ENCODE measurements around the gene FILIP1L. TPM values are rescaled to one million over a fixed set of nuclear protein-coding genes. Genes with fewer than 3 reads are reported as not detected.

The FILIP1L gene
- total RNA-seq, 1 experiment from 2014 or later: 15.5 TPM

- intact Hi-C loops (cut with micrococcal nuclease; ENCODE audit: unreplicated experiment): no loop called here
- CTCF ChIA-PET: no interaction called here
These were observed 246.5 kb downstream of the FILIP1L start for GRCh38 chr3:99867594-99868310.

GRCh38 chr3:99866261-99866761 is 248.0 kb downstream of the FILIP1L start:
- H3K9me3 ChIP-seq: no peaks in the 10 kb centered on the region
- DNase-seq: no peak
- peaks cover 3% of the 10 kb centered on the region for H3K36me3 ChIP-seq (ENCODE audit: control insufficient read depth, insufficient read depth, low read length)
- BruUV-seq (replicated peaks): no TSS peak
- Mint-ChIP-seq H3K4me1 (ENCODE audit: low read depth, unreplicated experiment) (peaks cover 15% of the 10 kb centered on the region), H3K27ac (ENCODE audit: unreplicated experiment) (no peak overlapping the region), H3K36me3 (ENCODE audit: insufficient read depth, unreplicated experiment) (peaks cover 74% of the 10 kb centered on the region), H3K9me3 (ENCODE audit: unreplicated experiment) (peaks cover 9% of the 10 kb centered on the region), H3K4me3 (ENCODE audit: unreplicated experiment) (no peak overlapping the region), H3K27me3 (ENCODE audit: insufficient read depth, unreplicated experiment) (no peaks in the 10 kb centered on the region)
- no peak for TF ChIP-seq CTCF (IDR thresholded peaks at IDR 0.05; ENCODE audit: insufficient read depth in 1 of 2, low read depth in 1 of 2, low read length in 1 of 2, severe bottlenecking in 1 of 2, unreplicated experiment in 1 of 2)
- H3K4me1 ChIP-seq: peaks cover 8% of the 10 kb centered on the region
- intact Hi-C loops (cut with micrococcal nuclease; ENCODE audit: unreplicated experiment): no loop called here
- H3K27me3 ChIP-seq (replicated peaks; ENCODE audit: control insufficient read depth, insufficient read depth, low read length): no peaks in the 10 kb centered on the region
- H3K4me3 ChIP-seq (ENCODE audit: low read depth, low read length): no peak overlapping the region
- CTCF ChIA-PET: no interaction called here
- POLR2A ChIA-PET: no interaction called here

More at GRCh38 chr3:99867594-99868310, 246.5 kb downstream of the FILIP1L start:
- no peaks in the 10 kb centered on the region for H3K27me3 ChIP-seq (replicated peaks; ENCODE audit: control insufficient read depth, insufficient read depth, low read length)
- DNase-seq: no peak
- Mint-ChIP-seq H3K27me3 (ENCODE audit: insufficient read depth, unreplicated experiment) (no peaks in the 10 kb centered on the region), H3K4me3 (ENCODE audit: unreplicated experiment) (no peak overlapping the region), H3K36me3 (ENCODE audit: insufficient read depth, unreplicated experiment) (peaks cover 75% of the 10 kb centered on the region), H3K27ac (ENCODE audit: unreplicated experiment) (no peak overlapping the region), H3K4me1 (ENCODE audit: low read depth, unreplicated experiment) (peaks cover 22% of the 10 kb centered on the region), H3K9me3 (ENCODE audit: unreplicated experiment) (peaks cover 9% of the 10 kb centered on the region)
- peaks cover 22% of the 10 kb centered on the region for H3K4me1 ChIP-seq
- peaks cover 1% of the 10 kb centered on the region for H3K36me3 ChIP-seq (ENCODE audit: control insufficient read depth, insufficient read depth, low read length)
- no peak overlapping the region for H3K4me3 ChIP-seq (ENCODE audit: low read depth, low read length)
- no TSS peak for BruUV-seq (replicated peaks)
- no peak for TF ChIP-seq CTCF (IDR thresholded peaks at IDR 0.05; ENCODE audit: insufficient read depth in 1 of 2, low read depth in 1 of 2, low read length in 1 of 2, severe bottlenecking in 1 of 2, unreplicated experiment in 1 of 2)
- H3K9me3 ChIP-seq: no peaks in the 10 kb centered on the region
- POLR2A ChIA-PET: no interaction called here

- H3K36me3 ChIP-seq (ENCODE audit: control insufficient read depth, insufficient read depth, low read length): peaks cover 3% of the 10 kb centered on the region
- Mint-ChIP-seq H3K27ac (ENCODE audit: unreplicated experiment) (no peak overlapping the region), H3K36me3 (ENCODE audit: insufficient read depth, unreplicated experiment) (peaks cover 71% of the 10 kb centered on the region), H3K27me3 (ENCODE audit: insufficient read depth, unreplicated experiment) (no peaks in the 10 kb centered on the region), H3K9me3 (ENCODE audit: unreplicated experiment) (peaks cover 9% of the 10 kb centered on the region), H3K4me1 (ENCODE audit: low read depth, unreplicated experiment) (peaks cover 18% of the 10 kb centered on the region), H3K4me3 (ENCODE audit: unreplicated experiment) (no peak overlapping the region)
- H3K9me3 ChIP-seq: no peaks in the 10 kb centered on the region
- no peaks in the 10 kb centered on the region for H3K4me1 ChIP-seq
- BruUV-seq (replicated peaks): no TSS peak
- ChIA-PET CTCF (no interaction called here), POLR2A (no interaction called here)
- intact Hi-C loops (cut with micrococcal nuclease; ENCODE audit: unreplicated experiment): no loop called here
- no peak for TF ChIP-seq CTCF (IDR thresholded peaks at IDR 0.05; ENCODE audit: insufficient read depth in 1 of 2, low read depth in 1 of 2, low read length in 1 of 2, severe bottlenecking in 1 of 2, unreplicated experiment in 1 of 2)
- H3K4me3 ChIP-seq (ENCODE audit: low read depth, low read length): no peak overlapping the region
- no peak for DNase-seq
- H3K27me3 ChIP-seq (replicated peaks; ENCODE audit: control insufficient read depth, insufficient read depth, low read length): no peaks in the 10 kb centered on the region
These were observed 249.0 kb downstream of the FILIP1L start for GRCh38 chr3:99865321-99865720.
